Memory B cell (primary cell): ENCODE results near the gene TUBG1.
"Not testable (repeated sequence)": the region's sequence is repeated elsewhere in the genome, so short reads cannot be mapped to it uniquely, and the experiment has no call there.

ENCODE experiments used
- ATAC-seq: fragments of 150-1000 bp; cut with Tn5 transposase; 2 replicates; pipeline ENCODE4 v1.10.0; 2021; ENCODE audit warnings: low read depth, mild to moderate bottlenecking, moderate library complexity
- DNase-seq, 2 donors: peaks; one replicate each; pipeline ENCODE4 v3.0.0; 2022; ENCODE audit warnings: low spot score in 2 of 2
- H3K27ac Mint-ChIP-seq: one replicate; pipeline ENCODE4 v1.8.0; 2022; ENCODE audit warnings: mild to moderate bottlenecking, moderate library complexity, mixed read lengths
- H3K27me3 Mint-ChIP-seq: one replicate; pipeline ENCODE4 v1.8.0; 2022; ENCODE audit warnings: mixed read lengths
- H3K36me3 Mint-ChIP-seq: one replicate; pipeline ENCODE4 v1.8.0; 2022; ENCODE audit warnings: mild to moderate bottlenecking, mixed read lengths
- H3K4me1 Mint-ChIP-seq: one replicate; pipeline ENCODE4 v1.8.0; 2022; ENCODE audit warnings: mixed read lengths
- H3K4me3 Mint-ChIP-seq: one replicate; pipeline ENCODE4 v1.8.0; 2022; ENCODE audit warnings: mild to moderate bottlenecking, moderate library complexity, mixed read lengths
- H3K9me3 Mint-ChIP-seq: one replicate; pipeline ENCODE4 v1.8.0; 2022; ENCODE audit warnings: mixed read lengths

Gene TUBG1

GRCh38 chr17:42596386-42596785 is 13.1 kb upstream of the TUBG1 start:
- H3K27ac Mint-ChIP-seq, result no peak overlapping the region
- peaks cover 6% of the 10 kb centered on the region for H3K4me1 Mint-ChIP-seq
- H3K4me3 Mint-ChIP-seq, result no peak overlapping the region
- H3K9me3 Mint-ChIP-seq, result no peaks in the 10 kb centered on the region
- H3K36me3 Mint-ChIP-seq, result peaks cover 7% of the 10 kb centered on the region
- no peak for ATAC-seq
- no peak for DNase-seq
- H3K27me3 Mint-ChIP-seq, result no peaks in the 10 kb centered on the region

GRCh38 chr17:42598905-42599304 is 10.6 kb upstream of the TUBG1 start:
- H3K4me1 Mint-ChIP-seq, result peaks cover 13% of the 10 kb centered on the region
- no peak for ATAC-seq

GRCh38 chr17:42603318-42603717 is 6.2 kb upstream of the TUBG1 start:
- Mint-ChIP-seq H3K4me1 (peaks cover 34% of the 10 kb centered on the region), H3K27ac (peak overlapping the region; percentile 21), H3K4me3 (peak overlapping the region; percentile 21), H3K9me3 (no peaks in the 10 kb centered on the region), H3K36me3 (peaks cover 6% of the 10 kb centered on the region), H3K27me3 (no peaks in the 10 kb centered on the region)
- ATAC-seq (peak; percentile 83), DNase-seq (no peak)

More at GRCh38 chr17:42598905-42599304, 10.6 kb upstream of the TUBG1 start:
- Mint-ChIP-seq H3K4me3 (no peak overlapping the region), H3K9me3 (no peaks in the 10 kb centered on the region), H3K27me3 (no peaks in the 10 kb centered on the region), H3K27ac (no peak overlapping the region), H3K36me3 (peaks cover 6% of the 10 kb centered on the region)
- no peak for DNase-seq

DNA sequence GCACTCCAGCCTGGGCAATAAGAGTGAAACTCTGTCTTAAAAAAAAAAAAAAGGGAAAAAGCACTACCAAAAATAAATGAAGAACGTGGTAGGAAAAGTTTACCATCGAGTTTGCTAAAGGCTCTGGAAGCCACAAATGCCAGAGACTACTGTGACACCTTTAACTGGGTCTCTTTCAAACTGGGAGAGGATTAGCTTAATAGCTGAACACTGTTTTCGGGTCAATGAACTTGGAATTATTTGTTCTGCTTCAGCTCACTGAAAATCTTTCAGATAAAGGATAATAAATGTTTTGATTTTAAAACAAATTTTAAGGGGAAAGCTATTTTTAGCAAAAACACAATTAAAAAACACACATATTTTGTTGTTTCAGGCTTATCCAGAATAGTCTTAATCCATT is 1.7 kb upstream of the TUBG1 start:
- no peak for DNase-seq
- Mint-ChIP-seq H3K36me3 (peaks cover 6% of the 10 kb centered on the region), H3K9me3 (no peaks in the 10 kb centered on the region), H3K27me3 (no peaks in the 10 kb centered on the region), H3K4me3 (peak overlapping the region; percentile 97), H3K27ac (peak overlapping the region; percentile 93), H3K4me1 (peaks cover 28% of the 10 kb centered on the region)
- ATAC-seq, result no peak

- peaks cover 24% of the 10 kb centered on the region for H3K4me1 Mint-ChIP-seq
Measured at GRCh38 chr17:42608305-42609181, 940 bp upstream of the TUBG1 start.

DNA sequence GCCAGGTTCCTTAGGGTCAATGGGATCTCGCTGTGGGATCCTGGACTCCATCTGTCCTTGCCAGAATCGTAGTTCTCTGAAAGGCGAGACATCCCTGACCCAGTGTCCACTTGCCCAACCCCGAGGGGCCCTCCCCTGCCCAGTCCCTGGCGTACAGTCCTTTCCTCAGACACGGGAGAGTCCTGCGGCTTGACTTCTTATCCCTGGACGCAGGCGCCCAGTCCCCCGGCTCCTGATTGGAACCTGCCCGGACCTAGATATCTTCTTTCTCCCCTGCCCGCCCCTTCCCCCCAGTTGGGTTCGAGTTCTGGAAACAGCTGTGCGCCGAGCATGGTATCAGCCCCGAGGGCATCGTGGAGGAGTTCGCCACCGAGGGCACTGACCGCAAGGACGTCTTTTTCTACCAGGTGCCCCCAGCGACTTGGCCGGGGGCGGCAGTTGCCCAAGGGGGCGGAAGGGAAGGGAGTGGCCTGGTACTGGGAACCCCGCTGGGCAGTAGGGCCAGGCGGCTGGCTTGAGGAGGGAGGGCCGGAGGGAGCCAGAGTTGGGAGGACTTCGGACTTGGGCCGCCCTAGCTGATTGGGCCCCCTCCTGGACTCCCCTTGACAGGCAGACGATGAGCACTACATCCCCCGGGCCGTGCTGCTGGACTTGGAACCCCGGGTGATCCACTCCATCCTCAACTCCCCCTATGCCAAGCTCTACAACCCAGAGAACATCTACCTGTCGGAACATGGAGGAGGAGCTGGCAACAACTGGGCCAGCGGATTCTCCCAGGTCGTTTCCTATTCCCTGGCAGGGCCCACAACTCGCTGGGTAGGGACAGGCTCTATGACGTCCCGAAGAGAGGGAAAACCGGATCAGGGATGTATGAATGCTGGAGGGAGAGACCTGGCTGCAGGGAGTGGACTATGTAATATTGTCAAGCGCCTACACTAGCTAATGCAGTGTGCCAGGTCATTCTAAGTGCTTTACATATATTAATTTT is 625 bp downstream of the TUBG1 start:
- H3K27ac Mint-ChIP-seq, result peak overlapping the region; percentile 93
- peak overlapping the region; percentile 97 for H3K4me3 Mint-ChIP-seq
- not testable (repeated sequence) for ATAC-seq, H3K9me3 Mint-ChIP-seq, H3K27me3 Mint-ChIP-seq
- peak in 1 of 2 donors; percentile 12 for DNase-seq
- H3K36me3 Mint-ChIP-seq, result peaks cover 11% of the 10 kb centered on the region
- peaks cover 16% of the 10 kb centered on the region for H3K4me1 Mint-ChIP-seq

More at GRCh38 chr17:42608305-42609181, 940 bp upstream of the TUBG1 start:
- Mint-ChIP-seq H3K27me3 (no peaks in the 10 kb centered on the region), H3K27ac (peak overlapping the region; percentile 93), H3K4me3 (peak overlapping the region; percentile 97), H3K36me3 (peaks cover 7% of the 10 kb centered on the region), H3K9me3 (no peaks in the 10 kb centered on the region)
- peak; percentile 63 for ATAC-seq
- no peak for DNase-seq

DNA sequence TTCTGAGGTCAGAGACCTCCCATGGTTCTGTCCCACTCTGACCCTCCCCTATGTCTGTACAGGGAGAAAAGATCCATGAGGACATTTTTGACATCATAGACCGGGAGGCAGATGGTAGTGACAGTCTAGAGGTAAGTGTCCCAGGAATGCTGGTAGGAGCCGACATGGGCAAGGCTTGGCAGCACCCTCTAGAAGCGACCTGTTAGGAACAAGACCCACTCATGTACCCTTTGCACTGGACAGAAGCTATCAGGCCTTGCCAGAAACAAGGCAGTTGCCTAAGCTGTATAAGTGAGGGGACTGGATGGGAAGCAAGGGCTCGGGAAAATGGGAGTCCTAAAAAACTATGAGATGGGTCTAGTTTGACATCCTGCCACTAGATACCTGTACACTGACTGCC is 2.5 kb downstream of the TUBG1 start:
- Mint-ChIP-seq H3K36me3 (peaks cover 10% of the 10 kb centered on the region), H3K4me3 (no peak overlapping the region), H3K27me3 (no peaks in the 10 kb centered on the region), H3K27ac (no peak overlapping the region), H3K9me3 (no peaks in the 10 kb centered on the region), H3K4me1 (peaks cover 4% of the 10 kb centered on the region)
- DNase-seq (no peak), ATAC-seq (no peak)

- Mint-ChIP-seq H3K9me3 (no peaks in the 10 kb centered on the region), H3K27me3 (no peaks in the 10 kb centered on the region), H3K4me3 (no peak overlapping the region), H3K27ac (no peak overlapping the region), H3K4me1 (peaks cover 7% of the 10 kb centered on the region), H3K36me3 (peaks cover 10% of the 10 kb centered on the region)
- no peak for DNase-seq
- ATAC-seq, result no peak
Measured at GRCh38 chr17:42613699-42614295, 4.3 kb downstream of the TUBG1 start.

DNA sequence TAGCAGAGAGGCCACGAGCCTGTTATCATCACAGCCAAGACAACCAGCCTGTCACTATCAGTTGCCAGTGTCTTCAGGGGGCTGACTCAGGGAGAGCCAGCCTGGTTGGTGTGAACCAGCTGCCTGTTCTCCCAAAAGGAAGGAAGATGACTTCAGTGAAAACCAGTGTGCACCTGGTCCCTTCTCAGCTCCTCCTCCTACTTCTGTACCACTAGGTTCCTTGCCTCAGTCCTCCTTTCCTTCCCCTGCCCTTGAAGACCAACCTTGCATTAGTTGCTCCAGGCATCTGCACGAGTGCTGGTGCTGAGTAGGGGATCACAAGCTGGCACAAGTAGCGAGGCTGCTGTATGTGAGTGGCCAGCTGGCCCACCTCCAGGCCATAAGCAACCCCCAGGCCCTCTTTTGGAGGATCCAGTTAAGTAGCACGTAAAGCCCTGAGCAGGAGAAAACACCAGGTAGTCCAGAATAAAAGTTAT is 8.5 kb downstream of the TUBG1 start:
- no peak for ATAC-seq

DNA sequence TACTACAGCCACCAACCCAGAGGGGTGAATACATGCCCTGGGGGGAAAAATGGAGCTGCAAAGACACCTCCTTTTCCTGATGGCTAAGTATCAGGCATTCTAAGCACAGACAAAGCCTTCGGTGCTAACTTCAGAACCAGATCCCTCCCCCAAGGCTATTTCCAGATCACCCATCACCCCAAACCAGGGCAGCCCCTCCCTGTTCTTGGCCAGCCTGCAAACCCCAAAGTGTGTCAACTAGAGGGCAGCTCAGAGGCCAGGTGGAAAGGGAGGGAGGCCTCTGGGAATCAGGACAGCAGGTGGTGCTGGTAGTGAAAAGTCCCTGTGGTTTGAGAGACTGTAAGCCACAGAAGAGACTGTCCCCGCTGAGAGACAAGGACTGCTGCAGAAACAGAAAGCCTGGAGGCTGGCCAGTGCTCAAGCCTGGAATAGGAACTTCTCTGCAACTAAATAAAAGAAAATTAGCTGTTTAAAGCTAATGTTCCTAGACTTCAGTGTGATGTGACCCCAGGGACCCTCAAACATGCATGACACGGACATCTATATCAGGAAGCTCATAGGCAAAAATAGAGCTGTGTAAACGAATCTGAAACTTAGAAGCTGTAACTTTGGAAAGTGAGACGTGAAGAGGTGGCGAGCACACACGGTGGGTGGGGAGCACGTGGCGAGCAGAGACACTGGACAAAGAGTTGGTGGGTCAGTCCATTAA is 9.1 kb downstream of the TUBG1 start:
- H3K27me3 Mint-ChIP-seq, result no peaks in the 10 kb centered on the region
- peaks cover 5% of the 10 kb centered on the region for H3K36me3 Mint-ChIP-seq
- peak; percentile 64 for ATAC-seq
- peaks cover 11% of the 10 kb centered on the region for H3K4me1 Mint-ChIP-seq
- H3K27ac Mint-ChIP-seq, result peak overlapping the region; percentile 47
- peak overlapping the region; percentile 63 for H3K4me3 Mint-ChIP-seq
- H3K9me3 Mint-ChIP-seq, result no peaks in the 10 kb centered on the region
- DNase-seq, result no peak

More for the DNA sequence above, 8.5 kb downstream of the TUBG1 start:
- H3K4me1 Mint-ChIP-seq, result peaks cover 11% of the 10 kb centered on the region
- peak overlapping the region; percentile 47 for H3K27ac Mint-ChIP-seq
- no peaks in the 10 kb centered on the region for H3K9me3 Mint-ChIP-seq
- no peak for DNase-seq
- H3K4me3 Mint-ChIP-seq, result no peak overlapping the region
- peaks cover 7% of the 10 kb centered on the region for H3K36me3 Mint-ChIP-seq
- no peaks in the 10 kb centered on the region for H3K27me3 Mint-ChIP-seq

DNA sequence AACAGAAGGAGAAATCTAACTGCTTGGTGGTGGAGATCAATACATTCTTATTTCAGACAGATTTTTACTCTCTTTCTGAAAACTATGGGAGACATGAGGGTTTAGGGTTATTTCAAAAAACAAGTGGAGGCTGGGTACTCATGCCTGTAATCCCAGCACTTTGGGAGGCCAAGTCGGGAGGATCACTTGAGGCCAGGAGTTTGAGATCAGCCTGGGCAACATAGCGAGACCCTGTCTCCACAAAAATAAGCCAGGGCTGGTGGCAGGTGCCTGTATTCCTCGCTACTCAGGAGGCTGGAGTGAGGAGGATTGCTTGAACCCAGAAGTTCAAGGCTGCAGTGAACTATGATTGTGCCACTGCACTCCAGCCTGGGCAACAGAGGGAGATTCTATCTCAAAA is 12.5 kb downstream of the TUBG1 start:
- not testable (repeated sequence) for ATAC-seq, H3K27me3 Mint-ChIP-seq, H3K36me3 Mint-ChIP-seq, H3K27ac Mint-ChIP-seq, DNase-seq, H3K4me3 Mint-ChIP-seq, H3K9me3 Mint-ChIP-seq
- H3K4me1 Mint-ChIP-seq, result peaks cover 11% of the 10 kb centered on the region

DNA sequence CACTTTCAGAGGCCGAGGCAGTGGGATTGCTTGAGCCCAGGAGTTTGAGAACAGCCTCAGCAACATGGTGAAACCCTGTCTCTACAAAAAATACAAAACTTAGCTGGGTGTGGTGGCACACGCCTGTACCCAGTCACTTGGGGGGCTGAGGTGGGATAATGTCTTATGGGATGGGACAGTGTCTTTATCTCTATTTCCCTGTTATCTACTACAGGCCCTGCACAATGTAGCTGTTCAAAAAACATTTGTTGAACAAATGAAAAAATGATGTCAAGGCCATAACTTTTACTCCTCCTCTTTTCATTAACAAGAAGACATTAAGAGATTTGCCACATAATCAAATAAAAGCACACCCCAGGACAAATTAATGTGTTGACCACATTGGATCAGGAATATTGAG is 13.8 kb downstream of the TUBG1 start:
- H3K4me3 Mint-ChIP-seq, result no peak overlapping the region
- H3K4me1 Mint-ChIP-seq, result peaks cover 8% of the 10 kb centered on the region
- H3K9me3 Mint-ChIP-seq, result no peaks in the 10 kb centered on the region
- no peak overlapping the region for H3K27ac Mint-ChIP-seq
- no peak for DNase-seq
- no peaks in the 10 kb centered on the region for H3K27me3 Mint-ChIP-seq
- no peak for ATAC-seq
- H3K36me3 Mint-ChIP-seq, result no peaks in the 10 kb centered on the region
